GM19372 (cell line): ENCODE data around the gene MUSTN1.

Experiments
- ATAC-seq: cut with Tn5 transposase; IDR thresholded peaks from one replicate; pipeline ENCODE4 v1.9.1; 2021; ENCODE audit warnings: mild to moderate bottlenecking, low read depth, moderate library complexity; ENCODE audit not compliant: unreplicated experiment

Gene MUSTN1

GRCh38 chr3:52788890-52789745 lies 45.7 kb downstream of the MUSTN1 start:
- ATAC-seq, result no peak

GRCh38 chr3:52787672-52788625 lies 46.9 kb downstream of the MUSTN1 start:
- ATAC-seq, result no peak

- ATAC-seq, result no peak
Measured at GRCh38 chr3:52787246-52787645, 47.6 kb downstream of the MUSTN1 start.

GRCh38 chr3:52786330-52787215 lies 48.2 kb downstream of the MUSTN1 start:
- ATAC-seq, result no peak

- no peak for ATAC-seq
Measured at GRCh38 chr3:52784931-52785590, 49.8 kb downstream of the MUSTN1 start.

GRCh38 chr3:52784021-52784621 lies 50.7 kb downstream of the MUSTN1 start:
- ATAC-seq, result no peak

- no peak for ATAC-seq
Measured at GRCh38 chr3:52783211-52783555, 51.6 kb downstream of the MUSTN1 start.
